ENCODE results near the gene NUP188.
"Not testable (repeated sequence)": the region's sequence is repeated elsewhere in the genome, so short reads cannot be mapped to it uniquely, and the experiment has no call there.

Gene NUP188

GRCh38 chr9:128946571-128947276 is 775 bp upstream of the NUP188 start:
- DNase-seq: no peak

- no peak for DNase-seq
Measured at GRCh38 chr9:128947277-128947526, 297 bp upstream of the NUP188 start.

GRCh38 chr9:128961403-128961802 is 13.9 kb downstream of the NUP188 start:
- not testable (repeated sequence) for DNase-seq

GRCh38 chr9:128969491-128969890 is 22.0 kb downstream of the NUP188 start:
- DNase-seq: no peak

GRCh38 chr9:128972956-128973355 is 25.5 kb downstream of the NUP188 start:
- no peak for DNase-seq

- DNase-seq: no peak
Measured at GRCh38 chr9:128979111-128979510, 31.6 kb downstream of the NUP188 start.

GRCh38 chr9:128983536-128983935 is 36.0 kb downstream of the NUP188 start:
- no peak for DNase-seq

- no peak for DNase-seq
Measured at GRCh38 chr9:128986671-128987070, 39.2 kb downstream of the NUP188 start.

GRCh38 chr9:128987805-128988204 is 40.3 kb downstream of the NUP188 start:
- no peak for DNase-seq

GRCh38 chr9:128992995-128993394 is 45.5 kb downstream of the NUP188 start:
- no peak for DNase-seq

GRCh38 chr9:128995791-128996190 is 48.3 kb downstream of the NUP188 start:
- DNase-seq: no peak

- DNase-seq: no peak
Measured at GRCh38 chr9:128998462-128998861, 51.0 kb downstream of the NUP188 start.

GRCh38 chr9:128999581-129000206 is 52.2 kb downstream of the NUP188 start:
- DNase-seq: no peak

GRCh38 chr9:129001504-129002325 is 54.2 kb downstream of the NUP188 start:
- no peak for DNase-seq

GRCh38 chr9:129002992-129003391 is 55.5 kb downstream of the NUP188 start:
- DNase-seq: no peak

- not testable (repeated sequence) for DNase-seq
Measured at GRCh38 chr9:129004173-129004572, 56.7 kb downstream of the NUP188 start.

GRCh38 chr9:129005336-129005997 is 58.0 kb downstream of the NUP188 start:
- DNase-seq: no peak

GRCh38 chr9:129006328-129007034 is 59.0 kb downstream of the NUP188 start:
- DNase-seq: no peak

GRCh38 chr9:129007035-129007765 is 59.7 kb downstream of the NUP188 start:
- DNase-seq: no peak

- DNase-seq: no peak
Measured at GRCh38 chr9:129007766-129008468, 60.4 kb downstream of the NUP188 start.

GRCh38 chr9:129008469-129008965 is 61.0 kb downstream of the NUP188 start:
- no peak for DNase-seq

All from GF-D8 (cell line).